IMR-90 (cell line): Measurements from ENCODE around the gene DCST2. TPM values are rescaled to one million over a fixed set of nuclear protein-coding genes. Genes with fewer than 3 reads are reported as not detected.
A peak's percentile ranks its signal among the peaks of the same experiment; 100 is the strongest.

Experiments used
- ATAC-seq: fragments of 200-7000 bp; cut with Tn5 transposase; 2 replicates; pipeline ENCODE4 v1.9.1; 2020; ENCODE audit warnings: low read depth, mild to moderate bottlenecking, moderate library complexity
- BruUV-seq: library from RNA; stranded (reverse); fragments of 400-500 nt; replicated peaks from 2 replicates; lab custom pipeline; 2021; lab: Mats Ljungman, UMichigan
- CTCF ChIA-PET: fragments of 300-600 bp; formaldehyde crosslinking; extraction: SDS; loops from one replicate; lab custom pipeline; 2021; ENCODE audit warnings: antibody characterized with exemption; lab: Yijun Ruan, JAX
- POLR2A ChIA-PET: fragments of 300-600 bp; sonication (Branson Sonifier 250); formaldehyde crosslinking; loops from one replicate; lab custom pipeline; 2022; ENCODE audit warnings: antibody characterized with exemption; ENCODE audit not compliant: unreplicated experiment; lab: Charles Lee
- DNase-seq: peaks from one replicate; pipeline ENCODE4 v3.0.0; 2013
- H2AFZ ChIP-seq: replicated peaks from 2 replicates; pipeline ENCODE3; 2013; ENCODE audit warnings: low read length, mild to moderate bottlenecking; ENCODE audit not compliant: poor library complexity
- H2AK5ac ChIP-seq: 2 replicates; pipeline ENCODE4 v1.6.1; 2013; ENCODE audit warnings: low read depth, low read length, inconsistent platforms
- H2AK9ac ChIP-seq: replicated peaks from 2 replicates; pipeline ENCODE3; 2013; ENCODE audit warnings: mild to moderate bottlenecking, low read depth, low read length, moderate library complexity; ENCODE audit not compliant: poor library complexity
- H2BK120ac ChIP-seq: 2 replicates; pipeline ENCODE4 v1.6.1; 2013; ENCODE audit warnings: low read depth, low read length, inconsistent platforms
- H2BK15ac ChIP-seq: 3 replicates; pipeline ENCODE4 v1.6.1; 2013; ENCODE audit warnings: low read depth, low read length, inconsistent platforms
- H2BK20ac ChIP-seq: 2 replicates; pipeline ENCODE4 v1.6.1; 2013; ENCODE audit warnings: low read depth, mild to moderate bottlenecking, inconsistent platforms, low read length, moderate library complexity
- H2BK5ac ChIP-seq: 2 replicates; pipeline ENCODE4 v1.6.1; 2013; ENCODE audit warnings: mild to moderate bottlenecking, low read depth, low read length, inconsistent platforms; ENCODE audit not compliant: poor library complexity, severe bottlenecking
- H3K14ac ChIP-seq: replicated peaks from 2 replicates; pipeline ENCODE4 v1.6.1; 2013; ENCODE audit warnings: low read depth, low read length, inconsistent platforms
- H3K18ac ChIP-seq: 2 replicates; pipeline ENCODE4 v1.6.1; 2013; ENCODE audit warnings: low read depth, low read length, control low read depth
- H3K23ac ChIP-seq: 2 replicates; pipeline ENCODE4 v1.6.1; 2013; ENCODE audit warnings: low read depth, low read length, inconsistent platforms
- H3K27ac ChIP-seq: 2 replicates; pipeline ENCODE4 v1.5.1; 2013; ENCODE audit warnings: mild to moderate bottlenecking, control low read depth, low read length; ENCODE audit not compliant: insufficient read depth
- H3K27me3 ChIP-seq: 2 replicates; pipeline ENCODE4 v1.6.1; 2013; ENCODE audit warnings: low read length; ENCODE audit not compliant: control insufficient read depth, insufficient read depth
- H3K36me3 ChIP-seq: 2 replicates; pipeline ENCODE4 v1.6.1; 2013; ENCODE audit warnings: low read length, mixed read lengths; ENCODE audit not compliant: control insufficient read depth, insufficient read depth
- H3K4ac ChIP-seq: 2 replicates; pipeline ENCODE4 v1.6.1; 2013; ENCODE audit warnings: low read depth, low read length, inconsistent platforms
- H3K4me1 ChIP-seq: 2 replicates; pipeline ENCODE4 v1.6.1; 2013; ENCODE audit warnings: low read length, mixed read lengths; ENCODE audit not compliant: control insufficient read depth, insufficient read depth
- H3K4me2 ChIP-seq: 2 replicates; pipeline ENCODE4 v1.6.1; 2013; ENCODE audit warnings: low read depth, mild to moderate bottlenecking, control low read depth, low read length, moderate library complexity
- H3K4me3 ChIP-seq: 2 replicates; pipeline ENCODE4 v1.5.1; 2013; ENCODE audit warnings: low read depth, mild to moderate bottlenecking, control low read depth, low read length, moderate library complexity; ENCODE audit not compliant: insufficient read depth
- H3K56ac ChIP-seq: 2 replicates; pipeline ENCODE4 v1.6.1; 2013; ENCODE audit warnings: low read length, inconsistent platforms; ENCODE audit not compliant: insufficient read depth; ENCODE audit errors: extremely low read depth
- H3K79me1 ChIP-seq, 2 experiments: 2 replicates each; pipeline ENCODE4 v1.6.1; 2013; ENCODE audit warnings: low read length in 2 of 2, inconsistent platforms in 1 of 2, low read depth in 1 of 2
- H3K9ac ChIP-seq: 2 replicates; pipeline ENCODE4 v1.6.1; 2013; ENCODE audit warnings: low read depth, low read length, control low read depth
- H3K9me1 ChIP-seq: 2 replicates; pipeline ENCODE4 v1.6.1; 2013; ENCODE audit warnings: low read length, inconsistent platforms; ENCODE audit not compliant: insufficient read depth
- H3K9me3 ChIP-seq: 2 replicates; pipeline ENCODE4 v1.6.1; 2013; ENCODE audit warnings: low read length; ENCODE audit not compliant: control insufficient read depth, insufficient read depth
- H4K20me1 ChIP-seq: 2 replicates; pipeline ENCODE4 v1.6.1; 2013; ENCODE audit warnings: low read length, inconsistent platforms; ENCODE audit not compliant: insufficient read depth
- H4K5ac ChIP-seq: 2 replicates; pipeline ENCODE4 v1.6.1; 2013; ENCODE audit warnings: mild to moderate bottlenecking, low read depth, low read length, control low read depth
- H4K8ac ChIP-seq, 2 experiments: 2 replicates each; pipeline ENCODE4 v1.6.1; 2013; ENCODE audit warnings: low read depth in 2 of 2, low read length in 2 of 2, control low read depth in 1 of 2, inconsistent platforms in 1 of 2
- H4K91ac ChIP-seq: 2 replicates; pipeline ENCODE4 v1.6.1; 2013; ENCODE audit warnings: low read depth, low read length, inconsistent platforms; ENCODE audit not compliant: insufficient read depth
- BHLHE40 ChIP-seq: fragments of 150-350 bp; IDR thresholded peaks from 2 replicates; pipeline ENCODE4 v1.6.1; 2016; ENCODE audit warnings: mild to moderate bottlenecking, low read depth, low read length
- CHD1 ChIP-seq: IDR thresholded peaks from 2 replicates; pipeline ENCODE4 v1.6.1; 2012; ENCODE audit warnings: low read depth, low read length, improper control_type of control experiment
- FOS ChIP-seq: fragments of 150-350 bp; IDR thresholded peaks from 2 replicates; pipeline ENCODE4 v1.6.1; 2016; ENCODE audit warnings: low read depth, low read length
- MXI1 ChIP-seq: IDR thresholded peaks from 2 replicates; pipeline ENCODE4 v1.6.1; 2012; ENCODE audit warnings: low read depth, mild to moderate bottlenecking, low read length, moderate library complexity, borderline replicate concordance
- NFE2L2 ChIP-seq: fragments of 150-350 bp; IDR thresholded peaks from 2 replicates; pipeline ENCODE4 v1.6.1; 2016; ENCODE audit warnings: low read depth, mild to moderate bottlenecking, low read length
- POLR2A ChIP-seq: IDR thresholded peaks from 2 replicates; pipeline ENCODE4 v1.6.1; 2012; ENCODE audit warnings: mild to moderate bottlenecking, low read depth, low read length
- USF2 ChIP-seq: fragments of 150-350 bp; IDR thresholded peaks from 2 replicates; pipeline ENCODE4 v1.6.1; 2017; ENCODE audit warnings: mild to moderate bottlenecking, antibody characterized with exemption, low read length, low read depth
- WGBS, 2 experiments: methylation state at CpG; one replicate each; pipeline versions ENCODE4 v1.1.5 to v1.1.7; 2013; ENCODE audit warnings: missing lambda C conversion rate in 2 of 2; ENCODE audit not compliant: insufficient read length in 1 of 2; ENCODE audit errors: extremely low coverage in 2 of 2; 5-methylcytosine and 5-hydroxymethylcytosine counted together
- dilution Hi-C: fragments of 300-500 bp; cut with HindIII; formaldehyde crosslinking; loops from one replicate; pipeline ENCODE4 v1.14.3; 2018; ENCODE audit warnings: low sequenced_read_pairs; ENCODE audit not compliant: unreplicated experiment
- in situ Hi-C: fragments of 300-500 bp; cut with MboI; formaldehyde crosslinking; loops from 3 replicates; pipeline ENCODE4 v1.14.3; 2019; ENCODE audit warnings: low sequenced_read_pairs, inconsistent platforms, mixed read lengths
- intact Hi-C: fragments of 100-400 bp; cut with micrococcal nuclease; formaldehyde crosslinking; loops from 2 replicates; pipeline ENCODE4 v1.10.0; 2022
- polyA plus RNA-seq, 3 experiments: library from polyadenylated mRNA; depleted of rRNA; stranded (reverse); fragments of >200 nt; gene quantifications; 2 replicates each; pipeline ENCODE4 v1.2.3, GENCODE V29; 2012; ENCODE audit warnings: low replicate concordance in 1 of 3
- total RNA-seq: library from RNA; depleted of rRNA; stranded (reverse); fragments of >200 nt; gene quantifications from 2 replicates; pipeline ENCODE4 v1.2.3, GENCODE V29; 2012

The DCST2 gene
- total and polyA plus RNA-seq, 2 of the 4 experiments (the other 2 are of a cell fraction), result 0.14 TPM; not detected in 1

DNA sequence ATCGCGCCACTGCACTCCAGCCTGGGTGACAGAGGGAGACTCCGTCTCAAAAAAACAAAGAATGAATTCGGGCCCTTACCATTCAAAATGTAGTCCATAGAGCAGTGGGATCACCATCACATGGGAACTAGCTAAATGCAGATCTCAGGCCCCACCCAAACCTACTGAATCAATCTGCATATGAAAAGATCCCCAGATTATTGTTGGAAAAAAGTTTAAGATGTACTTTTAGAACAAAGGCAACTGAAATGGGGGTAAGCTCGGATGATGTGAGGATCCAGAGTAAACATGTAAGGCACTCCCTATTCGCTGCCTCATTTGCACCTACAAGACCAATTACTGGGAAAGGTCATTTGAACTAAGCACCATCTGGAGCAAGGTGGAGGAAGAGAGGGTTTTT, 51.2 kb downstream of the DCST2 start:
- Histone ChIP-seq H2BK20ac (no peak overlapping the region), H2AK9ac (no peak overlapping the region), H3K4me1 (peaks cover 3% of the 10 kb centered on the region), H2BK5ac (no peak overlapping the region), H4K8ac (peak overlapping the region; percentile 65 to 85), H3K9me1 (no peaks in the 10 kb centered on the region), H3K36me3 (peaks cover under 1% of the 10 kb centered on the region; the same call in 1 of the 2 replicates), H3K56ac (no peak overlapping the region), H3K79me1 (peaks cover 9 to 44% of the 10 kb centered on the region in 2 experiments; a peak in 3 of 4 replicates), H3K14ac (no peak overlapping the region), H3K9ac (peak overlapping the region; percentile 61; the same call in 1 of the 2 replicates), H3K27me3 (no peaks in the 10 kb centered on the region), H3K27ac (no peak overlapping the region), H2BK15ac (no peak overlapping the region; the same call in 2 of the 3 replicates), H4K5ac (no peak overlapping the region), H3K9me3 (no peaks in the 10 kb centered on the region), H3K18ac (no peak overlapping the region), H4K91ac (no peak overlapping the region), H4K20me1 (no peaks in the 10 kb centered on the region), H3K4me2 (peak overlapping the region; percentile 87; the same call in 1 of the 2 replicates), H2AK5ac (0 out of 2 replicates have a peak overlapping the region, but pooled peaks have one; percentile 57), H2BK120ac (no peak overlapping the region), H3K4ac (no peak overlapping the region), H2AFZ (no peak overlapping the region), H3K4me3 (peak overlapping the region; percentile 53; the same call in 1 of the 2 replicates), H3K23ac (no peak overlapping the region)
- DNase-seq (no peak), ATAC-seq (no peak)
- ChIA-PET POLR2A (no interaction called here), CTCF (interaction anchor here (1.8 kb wide), 1 partner anchor 11 kb away, joined by 5 read pairs; the partner anchor contains the start of gene SHC1)
- dilution Hi-C loops (no loop called here), in situ Hi-C loops (no loop called here), intact Hi-C loops (no loop called here)
- WGBS, 2 experiments, result no CpG with 5 or more reads among the region's 6 CpGs
- TF ChIP-seq POLR2A (no peak), BHLHE40 (no peak), CHD1 (no peak), USF2 (no peak), FOS (no peak), NFE2L2 (no peak), MXI1 (no peak)
- no TSS peak for BruUV-seq
